NOMO-1 treated with dmso at 0.1 percent for 144 hours (cell line): ENCODE data around the gene PTPN4.

Experiments
- DNase-seq: peaks from one replicate; lab custom pipeline; 2025; ENCODE audit not compliant: unreplicated experiment; lab: John Stamatoyannopoulos, UW

The PTPN4 gene

GRCh38 chr2:119852214-119852613, 92.5 kb downstream of the PTPN4 start:
- no peak for DNase-seq

- no peak for DNase-seq
Observed at GRCh38 chr2:119853777-119854399, 94.2 kb downstream of the PTPN4 start.

GRCh38 chr2:119856469-119856901, 96.8 kb downstream of the PTPN4 start:
- DNase-seq: no peak

- no peak for DNase-seq
Observed at GRCh38 chr2:119857742-119858141, 98.0 kb downstream of the PTPN4 start.

GRCh38 chr2:119859528-119859927, 99.8 kb downstream of the PTPN4 start:
- no peak for DNase-seq

- no peak for DNase-seq
Observed at GRCh38 chr2:119860924-119861323, 101.2 kb downstream of the PTPN4 start.

GRCh38 chr2:119862127-119862889, 102.6 kb downstream of the PTPN4 start:
- DNase-seq: no peak

- DNase-seq: peak; percentile 8
Observed at GRCh38 chr2:119864318-119864717, 104.6 kb downstream of the PTPN4 start.

GRCh38 chr2:119871725-119872124, 112.0 kb downstream of the PTPN4 start:
- DNase-seq: no peak

- no peak for DNase-seq
Observed at GRCh38 chr2:119873350-119874315, 113.9 kb downstream of the PTPN4 start.

GRCh38 chr2:119879502-119879901, 119.8 kb downstream of the PTPN4 start:
- DNase-seq: no peak

- no peak for DNase-seq
Observed at GRCh38 chr2:119888680-119889079, 129.0 kb downstream of the PTPN4 start.

GRCh38 chr2:119897736-119898395, 138.1 kb downstream of the PTPN4 start:
- DNase-seq: no peak

- DNase-seq: no peak
Observed at GRCh38 chr2:119901013-119901412, 141.3 kb downstream of the PTPN4 start.

- DNase-seq: no peak
Observed at GRCh38 chr2:119910566-119910965, 150.8 kb downstream of the PTPN4 start.

GRCh38 chr2:119914266-119914665, 154.5 kb downstream of the PTPN4 start:
- no peak for DNase-seq

GRCh38 chr2:119921825-119922224, 162.1 kb downstream of the PTPN4 start:
- DNase-seq: no peak

GRCh38 chr2:119922699-119923098, 163.0 kb downstream of the PTPN4 start:
- DNase-seq: no peak

GRCh38 chr2:119929537-119929936, 169.8 kb downstream of the PTPN4 start:
- DNase-seq: no peak

GRCh38 chr2:119932809-119933208, 173.1 kb downstream of the PTPN4 start:
- no peak for DNase-seq

- no peak for DNase-seq
Observed at GRCh38 chr2:119934319-119934718, 174.6 kb downstream of the PTPN4 start.
